HG03521 (cell line): Measurements from ENCODE around the gene SHROOM3.

Experiments
- ATAC-seq: cut with Tn5 transposase; IDR thresholded peaks from one replicate; pipeline ENCODE4 v1.9.1; 2021; ENCODE audit warnings: mild to moderate bottlenecking, moderate library complexity; ENCODE audit not compliant: unreplicated experiment

Gene SHROOM3

DNA sequence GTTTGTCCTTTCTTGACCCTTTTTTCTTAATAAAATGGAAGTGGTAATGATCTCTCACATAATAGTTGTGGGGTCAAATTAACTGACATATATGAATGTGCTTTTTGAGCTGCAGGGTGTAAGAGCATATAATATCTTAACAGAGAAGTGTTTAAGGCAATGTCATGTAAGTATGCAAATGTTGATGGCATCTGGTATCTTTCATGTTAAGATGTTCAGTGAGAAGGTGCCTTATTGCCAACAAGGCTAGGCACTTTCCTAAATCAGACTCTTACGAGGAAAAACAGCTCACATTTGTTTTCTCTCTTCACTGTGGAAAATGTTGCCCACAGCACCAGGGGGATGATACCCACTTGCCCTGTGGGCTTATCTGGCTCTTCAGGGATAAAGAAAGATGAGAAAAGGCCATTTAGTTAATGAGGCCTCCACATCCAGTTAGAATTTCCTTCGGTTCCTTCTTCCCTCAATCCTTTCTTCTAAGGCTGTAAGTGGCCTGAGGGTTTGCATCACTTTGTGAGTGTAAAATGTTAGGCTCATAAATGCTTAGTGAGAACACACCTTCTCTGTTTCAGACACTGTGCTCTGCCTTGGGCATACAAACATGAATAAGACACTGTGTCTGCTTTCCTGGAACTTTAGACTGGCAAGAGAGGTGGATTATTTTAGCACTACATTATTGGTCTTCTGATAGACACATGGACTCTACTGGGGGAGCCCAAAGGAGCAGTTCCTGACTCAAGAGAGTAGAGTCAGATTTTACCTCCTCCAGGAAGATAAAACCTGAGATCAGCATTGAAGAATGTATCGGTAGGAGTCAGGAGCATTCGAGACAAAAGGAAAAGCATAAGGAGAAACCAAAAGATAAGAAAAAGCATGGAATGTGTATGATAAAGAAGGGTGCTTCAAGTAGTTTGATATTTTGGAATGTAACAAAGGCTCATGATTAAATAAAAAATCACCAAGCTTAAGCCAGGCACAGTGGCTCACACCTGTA, 327.4 kb downstream of the SHROOM3 start:
- no peak for ATAC-seq

- ATAC-seq: no peak
These were observed 329.2 kb downstream of the SHROOM3 start for GRCh38 chr4:76764251-76764650.

DNA sequence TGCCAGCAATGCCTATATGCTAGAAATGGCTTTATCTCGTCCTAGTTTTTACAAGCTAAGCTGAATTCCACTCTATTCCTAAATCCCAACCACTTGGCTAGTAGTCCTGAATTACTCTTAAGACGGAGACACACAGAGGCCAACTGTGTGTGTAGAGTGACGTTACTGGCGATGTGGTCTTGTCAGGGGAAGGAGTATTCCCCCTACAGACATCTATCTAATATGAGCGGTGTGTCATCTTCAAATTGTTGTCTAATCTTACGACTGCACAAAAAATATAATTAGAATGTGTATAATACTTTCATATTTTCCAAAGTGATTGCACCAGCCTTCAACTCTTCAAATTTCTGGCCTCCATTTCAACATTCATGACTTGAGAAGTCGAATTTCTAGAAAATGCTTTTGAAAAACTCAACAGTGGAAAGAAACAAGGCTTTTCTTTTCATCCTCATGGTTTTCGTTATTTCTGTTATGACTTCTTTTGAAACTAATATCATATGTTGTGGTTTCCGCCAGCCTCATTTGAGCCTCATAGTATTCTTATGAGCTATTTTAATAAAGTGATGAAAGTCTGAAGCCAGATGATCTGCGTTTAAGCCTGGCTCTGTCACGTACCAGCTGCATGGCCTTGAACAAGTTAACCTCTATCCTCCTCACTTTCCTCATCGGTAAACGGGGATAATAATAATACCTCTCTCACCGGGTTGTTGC, 330.6 kb downstream of the SHROOM3 start:
- ATAC-seq: no peak

GRCh38 chr4:76767983-76768382, 333.0 kb downstream of the SHROOM3 start:
- ATAC-seq: no peak

GRCh38 chr4:76772498-76773106, 337.6 kb downstream of the SHROOM3 start:
- no peak for ATAC-seq

DNA sequence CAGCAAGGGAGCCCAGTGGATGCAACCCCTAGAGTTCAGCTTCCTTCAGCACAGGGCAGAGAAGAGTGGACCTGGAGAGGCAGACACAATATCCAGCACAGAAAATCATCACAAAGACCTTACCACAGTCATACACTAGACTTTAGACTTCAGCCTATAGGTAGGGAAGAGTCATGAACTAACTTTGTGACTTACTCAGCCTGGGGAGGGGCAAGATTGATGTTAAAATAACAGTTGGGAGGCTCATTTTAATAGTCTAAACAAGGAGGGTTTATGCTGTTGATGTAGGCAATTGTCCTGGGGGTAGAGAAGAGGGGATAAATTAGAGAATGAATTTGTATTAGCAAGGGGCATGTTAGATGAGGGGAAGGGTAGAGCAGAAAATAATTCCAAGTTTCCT, 338.7 kb downstream of the SHROOM3 start:
- no peak for ATAC-seq

DNA sequence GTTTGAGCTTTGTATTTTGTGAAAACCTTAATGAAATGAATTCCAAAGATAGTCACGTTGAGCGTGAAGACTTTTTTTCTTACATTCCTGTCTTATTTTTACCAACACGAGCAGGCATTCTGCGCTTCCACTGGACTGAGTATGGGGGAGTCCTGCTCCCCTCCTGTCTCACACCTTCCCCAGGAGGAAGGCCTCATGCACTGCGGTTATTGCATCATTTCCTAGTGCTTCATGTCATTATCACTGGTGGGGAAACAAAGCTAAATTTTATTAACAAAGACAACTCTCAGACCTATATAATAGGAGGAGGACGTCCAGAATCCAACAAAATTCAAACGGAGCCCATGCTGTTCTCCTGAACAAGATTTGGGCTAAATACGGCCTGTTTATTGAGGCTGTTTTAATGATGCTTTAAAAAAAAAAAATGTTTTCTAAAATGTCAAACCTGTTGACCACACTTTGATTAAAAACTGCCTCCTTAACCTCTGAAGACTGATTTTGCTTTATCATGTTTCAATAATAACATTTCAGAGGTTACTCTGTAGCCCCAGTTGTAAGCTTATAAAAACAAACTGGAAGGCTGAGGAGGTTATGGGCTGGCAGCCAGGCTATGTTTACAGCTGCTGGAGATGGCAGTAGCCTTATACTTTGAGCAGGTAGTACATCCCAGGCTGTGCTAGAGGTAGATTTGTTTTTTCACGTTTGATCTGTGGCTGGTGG, 344.9 kb downstream of the SHROOM3 start:
- no peak for ATAC-seq

DNA sequence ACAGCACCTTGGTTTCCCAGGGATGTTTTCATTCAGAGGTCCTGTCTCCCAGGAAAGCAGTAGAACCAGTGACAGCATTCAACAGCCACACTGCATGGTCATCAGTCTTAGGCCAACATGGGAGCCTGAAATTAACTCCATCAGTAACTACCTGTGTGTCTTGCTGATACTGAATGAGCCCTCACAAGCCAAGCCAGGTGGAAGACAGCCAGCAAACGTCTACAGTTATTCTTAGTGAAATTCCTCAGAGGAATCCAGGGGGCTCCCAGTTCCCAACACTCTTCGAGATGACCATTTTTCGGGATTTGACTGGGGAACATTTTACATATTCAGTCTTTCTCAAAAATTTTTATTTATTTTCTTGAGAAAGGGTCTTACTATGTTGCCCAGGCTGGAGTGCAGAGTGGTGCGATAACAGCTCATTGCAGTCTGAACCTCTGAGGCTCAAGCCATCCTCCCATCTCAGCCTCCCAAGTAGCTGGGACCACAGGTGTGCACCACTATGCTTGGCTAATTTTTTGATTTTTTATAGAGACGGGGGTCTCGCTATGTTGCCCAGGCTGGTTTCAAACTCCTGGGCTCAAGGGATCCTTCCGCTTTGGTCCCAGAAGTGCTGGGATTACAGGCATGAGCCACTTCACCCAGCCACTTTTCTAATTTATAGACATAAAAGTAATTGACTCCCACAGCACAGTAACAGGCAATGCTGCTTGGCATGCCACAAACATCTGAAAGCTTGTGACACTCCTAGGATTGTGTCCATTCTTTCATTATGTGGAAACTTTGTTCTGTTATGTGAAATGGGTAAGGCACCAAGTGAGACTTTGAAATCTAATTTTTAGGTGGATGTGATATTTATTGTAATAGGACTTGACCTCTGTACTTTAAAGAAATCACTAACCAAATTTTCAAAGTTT, 346.0 kb downstream of the SHROOM3 start:
- ATAC-seq: no peak

- peak; percentile 76 for ATAC-seq
These were observed 346.9 kb downstream of the SHROOM3 start for GRCh38 chr4:76781698-76782595.

GRCh38 chr4:76782837-76783236, 347.8 kb downstream of the SHROOM3 start:
- ATAC-seq: no peak

GRCh38 chr4:76783836-76784235, 348.8 kb downstream of the SHROOM3 start:
- no peak for ATAC-seq

DNA sequence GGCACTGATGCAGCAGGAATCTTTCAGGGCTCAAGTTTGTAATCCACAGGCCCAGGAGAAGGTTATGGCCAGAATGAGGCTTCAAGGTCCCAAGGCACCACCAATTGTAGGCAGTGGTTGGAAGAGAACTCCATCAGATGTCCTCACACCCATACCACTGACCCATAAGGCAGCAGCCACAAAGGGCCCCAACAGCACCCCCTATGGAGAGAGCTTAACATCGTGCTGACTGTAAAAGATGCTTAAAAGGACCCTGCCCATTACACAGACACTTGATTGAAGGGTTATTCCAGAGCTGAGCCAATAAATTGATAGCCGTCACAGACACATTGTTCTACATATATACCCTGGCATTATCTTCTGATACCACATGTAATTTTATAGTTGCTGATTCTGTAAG, 349.2 kb downstream of the SHROOM3 start:
- ATAC-seq: no peak

DNA sequence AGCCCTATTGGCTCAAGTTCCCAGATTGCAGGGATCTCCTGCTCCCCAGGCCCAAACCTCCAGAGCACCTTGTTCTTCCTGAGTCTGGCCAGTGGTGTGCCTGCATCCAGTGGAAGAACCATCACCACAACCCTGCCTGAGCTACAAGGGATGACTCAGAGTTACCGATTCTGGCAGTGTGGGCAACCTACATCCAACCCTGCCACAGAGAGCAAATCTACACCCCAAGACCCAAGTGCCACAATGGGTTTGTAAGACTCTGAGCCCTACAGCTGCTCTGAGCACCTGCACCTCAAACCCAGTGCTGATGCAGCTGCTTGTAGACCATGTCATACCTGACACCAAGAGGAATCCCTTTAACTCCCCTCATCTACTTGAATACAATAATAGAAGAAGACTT, 352.9 kb downstream of the SHROOM3 start:
- ATAC-seq: no peak

GRCh38 chr4:76790377-76790776, 355.3 kb downstream of the SHROOM3 start:
- ATAC-seq: no peak

- no peak for ATAC-seq
These were observed 356.4 kb downstream of the SHROOM3 start for GRCh38 chr4:76791479-76791878.

GRCh38 chr4:76792418-76792817, 357.4 kb downstream of the SHROOM3 start:
- ATAC-seq: no peak

DNA sequence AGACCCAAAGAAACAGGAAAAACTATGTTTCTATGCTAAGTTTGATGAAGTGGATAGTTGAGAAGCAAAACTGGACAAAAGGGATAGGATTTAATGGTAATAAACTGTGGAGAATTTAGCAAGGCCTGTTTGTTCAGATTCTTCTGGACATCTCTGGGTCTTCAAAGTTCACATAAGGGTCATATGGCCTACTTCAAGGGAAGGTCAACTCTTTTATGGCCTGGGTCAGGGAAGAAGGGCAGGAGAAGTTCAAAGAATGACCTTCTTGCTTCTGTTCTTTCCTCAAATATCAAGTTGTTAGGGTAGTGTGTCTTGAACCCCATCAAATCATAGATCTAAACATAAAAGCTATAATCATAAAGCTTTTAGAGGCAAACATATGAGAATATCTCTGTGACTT, 360.2 kb downstream of the SHROOM3 start:
- ATAC-seq: no peak

DNA sequence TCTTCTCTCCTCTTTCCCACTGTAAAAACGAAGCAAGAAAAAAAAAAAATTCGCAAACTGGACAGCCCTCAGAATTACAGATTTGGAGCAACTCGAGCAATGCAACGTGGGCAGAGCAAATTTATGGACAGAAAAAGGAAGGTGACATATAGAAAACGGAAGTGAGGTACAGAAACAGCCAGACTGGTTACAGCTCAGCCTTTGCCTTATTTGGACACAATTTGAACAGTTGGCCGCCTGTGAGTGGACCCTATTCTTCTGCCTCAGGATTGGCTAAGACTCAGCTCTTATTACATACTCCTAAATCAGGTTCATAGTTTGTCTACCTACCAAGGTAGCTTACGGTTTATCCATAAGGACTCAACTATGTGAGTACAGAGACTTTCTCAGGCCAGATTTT, 364.1 kb downstream of the SHROOM3 start:
- no peak for ATAC-seq

- ATAC-seq: no peak
These were observed 364.7 kb downstream of the SHROOM3 start for GRCh38 chr4:76799718-76800117.
